CD4-positive, alpha-beta T cell treated with Interferon gamma for 1 hour (primary cell): ENCODE measurements around the gene EGFR.

Source experiments
- DNase-seq: peaks from one replicate; pipeline ENCODE4 v3.0.0-alpha.2; 2020

The EGFR gene

DNA sequence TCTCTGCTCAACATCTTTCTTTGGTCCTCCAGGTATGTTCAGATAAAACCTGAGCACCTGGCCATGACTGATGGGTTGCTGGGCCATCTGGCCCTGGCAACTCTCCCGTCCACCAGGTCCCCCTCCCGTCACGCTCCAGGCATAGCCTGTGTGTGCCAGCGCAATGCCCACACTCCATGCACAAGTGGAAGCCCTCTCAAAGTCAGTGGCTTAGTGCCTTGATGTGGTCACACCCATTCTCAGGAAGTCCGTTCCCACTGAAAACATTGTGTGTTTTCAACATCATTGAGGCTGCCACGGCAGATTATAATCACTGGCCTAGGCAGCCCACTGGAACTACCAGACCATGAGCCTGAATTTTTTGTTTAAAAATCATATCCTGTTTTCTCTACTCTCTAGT lies 175.7 kb downstream of the EGFR start:
- no peak for DNase-seq

DNA sequence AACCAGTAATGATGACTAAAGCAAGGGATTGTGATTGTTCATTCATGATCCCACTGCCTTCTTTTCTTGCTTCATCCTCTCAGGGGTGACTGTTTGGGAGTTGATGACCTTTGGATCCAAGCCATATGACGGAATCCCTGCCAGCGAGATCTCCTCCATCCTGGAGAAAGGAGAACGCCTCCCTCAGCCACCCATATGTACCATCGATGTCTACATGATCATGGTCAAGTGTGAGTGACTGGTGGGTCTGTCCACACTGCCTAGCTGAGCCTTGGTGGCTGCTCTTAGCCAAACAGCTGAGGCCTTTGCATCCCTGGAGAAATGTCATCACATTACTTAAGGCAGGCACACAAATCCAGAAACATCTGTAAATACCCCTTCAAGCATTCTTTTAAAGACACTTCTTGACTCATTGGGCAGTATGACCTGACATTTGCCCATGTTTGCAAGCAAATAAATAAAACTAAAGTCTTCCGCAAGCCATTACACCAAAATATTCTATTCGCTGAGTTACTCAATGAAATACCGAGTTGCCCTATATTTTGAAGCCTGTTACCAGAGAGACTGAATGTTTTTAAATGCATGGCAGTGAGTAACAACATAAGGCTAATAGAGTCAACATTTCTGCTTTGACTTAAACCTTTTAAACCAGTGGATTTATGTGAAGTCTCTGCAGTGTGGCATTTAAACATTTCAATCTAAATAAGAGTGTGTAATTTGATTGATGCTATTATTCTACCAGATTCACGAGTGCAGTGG lies 180.0 kb downstream of the EGFR start:
- DNase-seq, result no peak

DNA sequence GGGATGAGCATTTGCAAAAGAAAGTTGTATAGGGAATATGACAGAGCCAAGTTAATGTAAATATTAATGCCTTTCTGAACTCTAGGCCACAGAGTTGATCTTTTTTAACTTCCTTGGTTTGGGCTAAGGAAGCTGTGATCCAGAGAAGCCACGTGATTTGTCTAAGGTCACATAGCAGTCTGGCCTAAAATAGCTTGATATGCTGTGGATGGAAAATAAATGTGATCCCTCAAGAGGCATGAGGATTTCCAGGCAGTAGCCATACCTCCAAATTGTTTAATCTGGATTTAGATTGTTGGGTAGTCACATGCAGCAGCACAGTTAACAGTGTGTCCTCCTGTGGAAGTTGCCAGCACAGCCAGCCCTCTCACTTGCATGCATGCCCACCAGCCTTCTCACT lies 180.6 kb downstream of the EGFR start:
- no peak for DNase-seq

- no peak for DNase-seq
These were observed 181.6 kb downstream of the EGFR start for GRCh38 chr7:55200441-55200840.

DNA sequence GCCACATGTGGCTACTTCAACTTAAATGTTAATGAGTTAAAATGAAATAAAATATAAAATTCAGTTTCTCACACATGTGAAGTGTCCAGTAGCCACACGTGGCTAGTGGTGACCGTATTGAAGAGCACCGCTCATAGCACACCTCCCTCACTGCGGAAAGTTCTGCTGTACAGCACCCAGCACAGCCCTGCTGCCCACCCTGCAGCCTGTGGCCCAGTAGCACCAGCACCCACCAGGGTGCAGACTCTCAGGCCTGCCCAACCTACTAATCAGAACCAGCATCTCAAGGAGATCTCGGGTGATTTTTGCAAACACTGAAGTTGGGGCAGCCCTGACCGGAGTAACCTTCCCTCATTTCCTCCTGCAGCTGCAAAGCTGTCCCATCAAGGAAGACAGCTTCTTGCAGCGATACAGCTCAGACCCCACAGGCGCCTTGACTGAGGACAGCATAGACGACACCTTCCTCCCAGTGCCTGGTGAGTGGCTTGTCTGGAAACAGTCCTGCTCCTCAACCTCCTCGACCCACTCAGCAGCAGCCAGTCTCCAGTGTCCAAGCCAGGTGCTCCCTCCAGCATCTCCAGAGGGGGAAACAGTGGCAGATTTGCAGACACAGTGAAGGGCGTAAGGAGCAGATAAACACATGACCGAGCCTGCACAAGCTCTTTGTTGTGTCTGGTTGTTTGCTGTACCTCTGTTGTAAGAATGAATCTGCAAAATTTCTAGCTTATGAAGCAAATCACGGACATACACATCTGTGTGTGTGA lies 183.5 kb downstream of the EGFR start:
- DNase-seq, result no peak

GRCh38 chr7:55203300-55203699 lies 184.5 kb downstream of the EGFR start:
- DNase-seq, result no peak

DNA sequence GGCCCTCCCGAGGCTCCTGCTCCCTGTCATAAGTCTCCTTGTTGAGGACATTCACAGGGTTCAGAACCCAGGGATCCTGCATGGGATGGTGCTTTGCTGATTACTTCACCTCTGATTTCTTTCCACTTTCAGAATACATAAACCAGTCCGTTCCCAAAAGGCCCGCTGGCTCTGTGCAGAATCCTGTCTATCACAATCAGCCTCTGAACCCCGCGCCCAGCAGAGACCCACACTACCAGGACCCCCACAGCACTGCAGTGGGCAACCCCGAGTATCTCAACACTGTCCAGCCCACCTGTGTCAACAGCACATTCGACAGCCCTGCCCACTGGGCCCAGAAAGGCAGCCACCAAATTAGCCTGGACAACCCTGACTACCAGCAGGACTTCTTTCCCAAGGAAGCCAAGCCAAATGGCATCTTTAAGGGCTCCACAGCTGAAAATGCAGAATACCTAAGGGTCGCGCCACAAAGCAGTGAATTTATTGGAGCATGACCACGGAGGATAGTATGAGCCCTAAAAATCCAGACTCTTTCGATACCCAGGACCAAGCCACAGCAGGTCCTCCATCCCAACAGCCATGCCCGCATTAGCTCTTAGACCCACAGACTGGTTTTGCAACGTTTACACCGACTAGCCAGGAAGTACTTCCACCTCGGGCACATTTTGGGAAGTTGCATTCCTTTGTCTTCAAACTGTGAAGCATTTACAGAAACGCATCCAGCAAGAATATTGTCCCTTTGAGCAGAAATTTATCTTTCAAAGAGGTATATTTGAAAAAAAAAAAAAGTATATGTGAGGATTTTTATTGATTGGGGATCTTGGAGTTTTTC lies 186.5 kb downstream of the EGFR start:
- no peak for DNase-seq

DNA sequence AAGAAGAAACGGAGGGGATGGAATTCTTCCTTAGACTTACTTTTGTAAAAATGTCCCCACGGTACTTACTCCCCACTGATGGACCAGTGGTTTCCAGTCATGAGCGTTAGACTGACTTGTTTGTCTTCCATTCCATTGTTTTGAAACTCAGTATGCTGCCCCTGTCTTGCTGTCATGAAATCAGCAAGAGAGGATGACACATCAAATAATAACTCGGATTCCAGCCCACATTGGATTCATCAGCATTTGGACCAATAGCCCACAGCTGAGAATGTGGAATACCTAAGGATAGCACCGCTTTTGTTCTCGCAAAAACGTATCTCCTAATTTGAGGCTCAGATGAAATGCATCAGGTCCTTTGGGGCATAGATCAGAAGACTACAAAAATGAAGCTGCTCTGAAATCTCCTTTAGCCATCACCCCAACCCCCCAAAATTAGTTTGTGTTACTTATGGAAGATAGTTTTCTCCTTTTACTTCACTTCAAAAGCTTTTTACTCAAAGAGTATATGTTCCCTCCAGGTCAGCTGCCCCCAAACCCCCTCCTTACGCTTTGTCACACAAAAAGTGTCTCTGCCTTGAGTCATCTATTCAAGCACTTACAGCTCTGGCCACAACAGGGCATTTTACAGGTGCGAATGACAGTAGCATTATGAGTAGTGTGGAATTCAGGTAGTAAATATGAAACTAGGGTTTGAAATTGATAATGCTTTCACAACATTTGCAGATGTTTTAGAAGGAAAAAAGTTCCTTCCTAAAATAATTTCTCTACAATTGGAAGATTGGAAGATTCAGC lies 187.6 kb downstream of the EGFR start:
- no peak for DNase-seq

- no peak for DNase-seq
These were observed 188.8 kb downstream of the EGFR start for GRCh38 chr7:55207436-55208125.

DNA sequence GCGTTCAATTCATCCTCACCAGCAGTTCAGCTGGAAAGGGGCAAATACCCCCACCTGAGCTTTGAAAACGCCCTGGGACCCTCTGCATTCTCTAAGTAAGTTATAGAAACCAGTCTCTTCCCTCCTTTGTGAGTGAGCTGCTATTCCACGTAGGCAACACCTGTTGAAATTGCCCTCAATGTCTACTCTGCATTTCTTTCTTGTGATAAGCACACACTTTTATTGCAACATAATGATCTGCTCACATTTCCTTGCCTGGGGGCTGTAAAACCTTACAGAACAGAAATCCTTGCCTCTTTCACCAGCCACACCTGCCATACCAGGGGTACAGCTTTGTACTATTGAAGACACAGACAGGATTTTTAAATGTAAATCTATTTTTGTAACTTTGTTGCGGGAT lies 190.5 kb downstream of the EGFR start:
- no peak for DNase-seq

DNA sequence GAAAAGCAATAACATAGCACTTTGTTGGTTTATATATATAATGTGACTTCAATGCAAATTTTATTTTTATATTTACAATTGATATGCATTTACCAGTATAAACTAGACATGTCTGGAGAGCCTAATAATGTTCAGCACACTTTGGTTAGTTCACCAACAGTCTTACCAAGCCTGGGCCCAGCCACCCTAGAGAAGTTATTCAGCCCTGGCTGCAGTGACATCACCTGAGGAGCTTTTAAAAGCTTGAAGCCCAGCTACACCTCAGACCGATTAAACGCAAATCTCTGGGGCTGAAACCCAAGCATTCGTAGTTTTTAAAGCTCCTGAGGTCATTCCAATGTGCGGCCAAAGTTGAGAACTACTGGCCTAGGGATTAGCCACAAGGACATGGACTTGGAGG lies 191.4 kb downstream of the EGFR start:
- no peak for DNase-seq

- DNase-seq, result no peak
These were observed 191.9 kb downstream of the EGFR start for GRCh38 chr7:55210716-55211115.

DNA sequence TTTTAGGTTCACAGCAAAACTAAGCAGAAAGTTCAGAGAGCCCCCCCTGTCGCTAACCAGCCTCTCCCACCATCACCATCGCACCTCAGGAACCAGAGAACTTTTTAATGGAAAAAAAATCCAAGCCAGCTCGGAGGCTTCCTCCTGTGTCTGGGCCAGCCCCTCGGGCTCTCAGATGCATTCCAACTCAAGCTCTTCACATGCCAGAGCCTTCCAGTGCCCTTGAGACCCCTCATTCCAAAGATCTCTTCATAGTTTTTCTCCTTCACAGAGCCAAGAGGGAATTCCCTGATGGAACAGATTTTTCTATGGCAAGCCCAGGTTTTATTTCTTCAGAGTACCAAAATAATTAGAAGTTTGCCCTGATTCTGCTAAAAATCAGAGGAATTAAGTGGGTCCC lies 192.9 kb downstream of the EGFR start:
- DNase-seq, result no peak

DNA sequence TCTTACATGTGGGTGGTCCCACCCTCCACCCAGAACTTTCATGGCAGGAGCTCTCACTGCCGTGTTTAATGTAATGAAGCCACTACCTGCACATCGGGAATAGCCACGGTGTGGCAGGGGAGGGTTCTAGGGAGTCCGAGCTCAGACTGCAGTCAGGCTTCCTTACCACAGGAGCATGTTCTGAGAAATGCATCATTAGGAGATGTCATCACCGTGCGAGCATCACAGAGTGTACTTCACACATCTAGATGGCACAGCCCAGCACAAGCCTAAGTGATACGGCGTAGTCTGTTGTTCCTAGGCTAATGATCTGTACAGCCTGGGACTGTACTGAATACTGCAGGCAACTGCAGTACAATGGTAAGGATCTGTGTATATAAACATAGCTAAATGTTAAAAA lies 193.4 kb downstream of the EGFR start:
- no peak for DNase-seq

GRCh38 chr7:55212838-55213237 lies 194.0 kb downstream of the EGFR start:
- no peak for DNase-seq

DNA sequence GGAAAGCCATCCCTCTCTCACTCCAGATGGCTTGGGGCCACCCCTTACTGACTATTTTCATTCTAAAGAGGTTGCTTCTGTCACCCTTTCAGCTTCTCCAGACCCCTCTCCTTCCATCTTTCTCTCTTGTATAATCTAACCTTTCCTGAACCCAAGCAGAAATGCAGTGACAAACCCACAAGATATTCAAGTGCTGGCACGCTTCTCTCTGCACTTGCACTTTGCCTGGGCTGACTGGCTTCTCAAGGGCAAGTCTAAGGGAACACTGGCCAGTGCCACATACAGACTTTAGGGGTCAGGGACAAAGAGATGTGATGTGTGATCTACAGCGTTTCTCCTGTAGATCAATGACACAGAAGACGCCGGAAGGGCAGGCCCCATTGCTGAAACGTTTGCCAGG lies 195.9 kb downstream of the EGFR start:
- DNase-seq, result no peak

- DNase-seq, result no peak
These were observed 204.2 kb downstream of the EGFR start for GRCh38 chr7:55223023-55223422.

DNA sequence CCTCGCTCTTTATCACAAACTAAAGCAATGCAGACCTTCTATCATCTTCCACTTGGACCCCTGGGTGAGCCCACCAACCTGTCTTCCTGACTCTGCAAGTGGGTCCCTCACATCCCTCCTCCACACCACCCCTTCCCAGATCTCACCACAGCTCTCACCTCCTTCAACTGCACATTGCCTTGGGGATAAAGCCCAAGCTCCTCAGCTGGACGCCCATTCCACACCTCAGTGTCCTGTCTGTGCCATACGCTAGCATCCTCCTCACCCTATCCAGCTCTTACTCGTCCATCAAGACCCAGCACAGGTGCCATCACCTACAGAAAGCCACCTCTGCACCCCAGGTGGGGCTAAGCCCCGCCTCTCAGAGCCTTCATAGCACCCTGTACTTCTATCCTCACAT lies 205.3 kb downstream of the EGFR start:
- no peak for DNase-seq

- DNase-seq, result no peak
These were observed 206.0 kb downstream of the EGFR start for GRCh38 chr7:55224810-55225209.

DNA sequence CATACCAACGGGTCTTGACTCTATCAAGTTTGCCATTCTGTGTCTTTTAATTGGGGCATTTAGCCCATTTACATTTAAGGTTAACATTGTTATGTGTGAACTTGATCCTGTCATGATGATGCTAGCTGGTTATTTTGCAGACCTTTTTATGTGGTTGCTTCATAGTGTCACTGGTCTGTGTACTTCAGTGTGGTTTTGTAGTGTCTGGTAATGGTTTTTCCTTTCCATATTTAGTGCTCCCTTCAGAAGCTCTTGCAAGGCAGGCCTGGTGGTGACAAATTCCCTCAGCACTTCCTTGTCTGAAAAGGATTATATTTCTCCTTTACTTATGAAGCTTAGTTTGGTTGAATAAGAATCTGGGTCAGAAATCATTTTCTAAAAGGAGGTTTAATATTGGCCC lies 211.2 kb downstream of the EGFR start:
- no peak for DNase-seq

- DNase-seq, result no peak
These were observed 213.0 kb downstream of the EGFR start for GRCh38 chr7:55231736-55232280.

DNA sequence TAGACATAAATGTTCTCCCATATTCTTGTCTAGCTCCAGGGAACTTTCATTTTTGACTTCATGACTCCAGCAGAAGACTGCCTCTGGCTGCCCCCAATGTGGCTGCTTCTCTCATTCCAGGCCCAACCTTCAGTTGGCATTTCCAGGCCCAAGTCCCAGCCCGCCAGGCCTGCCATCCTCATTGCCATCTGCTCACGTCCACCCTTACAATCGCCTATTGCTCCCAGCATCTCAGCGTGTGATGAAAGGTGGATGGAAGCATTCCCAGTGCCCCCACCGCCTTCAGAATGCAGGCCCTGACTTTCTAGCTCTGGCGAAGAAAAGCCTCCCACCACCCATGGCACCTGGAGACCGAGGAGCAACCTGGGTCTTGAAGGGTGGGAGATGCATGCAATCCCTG lies 214.2 kb downstream of the EGFR start:
- no peak for DNase-seq
